ENCODE data around the gene NRDC. TPM values are rescaled to one million over a fixed set of nuclear protein-coding genes. Genes with fewer than 3 reads are reported as not detected.

Gene NRDC
- total and polyA plus RNA-seq, 2 of the 8 experiments (the other 6 are each of a cell fraction or from before 2014, with no cell fraction given): 70.2 to 182 TPM

DNA sequence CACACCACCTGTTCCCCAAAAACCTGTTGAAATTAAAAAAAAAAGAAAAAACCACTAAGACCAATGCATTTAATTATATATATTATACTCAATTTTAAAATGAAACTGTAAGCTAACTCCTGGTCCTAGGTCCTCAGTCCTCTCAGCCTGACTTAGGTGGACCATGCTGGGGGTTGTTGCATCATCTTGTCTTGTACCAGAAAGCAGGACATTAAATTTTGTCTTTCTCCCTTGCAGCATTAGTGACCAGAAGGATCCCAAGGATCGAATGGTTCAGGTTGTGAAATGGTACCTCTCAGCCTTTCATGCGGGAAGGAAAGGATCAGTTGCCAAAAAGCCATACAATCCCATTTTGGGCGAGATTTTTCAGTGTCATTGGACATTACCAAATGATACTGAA is 97.6 kb downstream of the NRDC start:
- FAIRE-seq (no peak), DNase-seq (ENCODE audit: low read depth in 1 of 2, low spot score in 2 of 2) (no peak)
- H2BK5ac ChIP-seq (ENCODE audit: low read depth, low read length): no peak overlapping the region
- no peak overlapping the region for H3K4me2 ChIP-seq (ENCODE audit: insufficient read depth in 1 of 2, low read depth in 2 of 2, low read length in 2 of 2)
- H3K23me2 ChIP-seq (ENCODE audit: low read depth, low read length): no peaks in the 10 kb centered on the region
- POLR2A ChIA-PET (ENCODE audit: partially characterized antibody): interaction anchor here (1.0 to 1.1 kb wide), 2 partner anchors 9 to 27 kb away, joined by 3 to 4 read pairs; no protein-coding TSS in a partner anchor
- no peak overlapping the region for H3K9ac ChIP-seq (replicated peaks in 1 of 4; ENCODE audit: extremely low read depth in 1 of 4, low read depth in 3 of 4, low read length in 3 of 4)
- no peaks in the 10 kb centered on the region for H3K4me1 ChIP-seq (replicated peaks in 1 of 4; ENCODE audit: control insufficient read depth in 3 of 4, insufficient read depth in 4 of 4, low read length in 3 of 4)
- no peaks in the 10 kb centered on the region for H3K79me2 ChIP-seq (ENCODE audit: control insufficient read depth in 1 of 2, insufficient read depth in 2 of 2, low read length in 2 of 2)
- 89% methylated on average over 3 of the region's 3 CpGs; no CpG with 5 or more reads in 1 of the 2 experiments for WGBS, 2 experiments (ENCODE audit: extremely low coverage in 1 of 2, insufficient coverage in 1 of 2, insufficient read length in 1 of 2, insufficient replicate concordance in 2 of 2, low coverage in 1 of 2, low lambda C conversion rate in 2 of 2, missing lambda C conversion rate in 1 of 2)
- no peak for TF ChIP-seq CREB1 (IDR thresholded peaks at IDR 0.05)
- TF ChIP-seq CBX8 (IDR thresholded peaks at IDR 0.05; ENCODE audit: borderline replicate concordance, low read depth, low read length): no peak
- TF ChIP-seq TAF1 (IDR thresholded peaks at IDR 0.05; ENCODE audit: low read depth, low read length): no peak
- no peak for TF ChIP-seq BCL11A (IDR thresholded peaks at IDR 0.05; ENCODE audit: low read depth in 2 of 2, low read length in 2 of 2)
- no peak for TF ChIP-seq CBX5 (IDR thresholded peaks at IDR 0.05; ENCODE audit: low read depth, low read length)
- TF ChIP-seq KDM4A (IDR thresholded peaks at IDR 0.05; ENCODE audit: low read depth, low read length, severe bottlenecking): no peak
- no peak for TF ChIP-seq SIN3A (conservative IDR thresholded peaks at IDR 0.05 in 1 of 2, IDR thresholded peaks at IDR 0.05 in 1 of 2; ENCODE audit: low read depth in 1 of 2, low read length in 2 of 2)
- TF ChIP-seq TBP (IDR thresholded peaks at IDR 0.05; ENCODE audit: low read depth, low read length): no peak
- TF ChIP-seq HDAC2 (IDR thresholded peaks at IDR 0.05; ENCODE audit: borderline replicate concordance in 1 of 2, low read depth in 2 of 2, low read length in 2 of 2): no peak
- H2AFZ ChIP-seq (ENCODE audit: low read length): no peak overlapping the region
- H2BK20ac ChIP-seq (ENCODE audit: low read length): no peak overlapping the region
- H3K9me3 ChIP-seq (ENCODE audit: insufficient read depth in 2 of 2, low read depth in 1 of 2, low read length in 1 of 2): no peaks in the 10 kb centered on the region
- no peak overlapping the region for H2BK120ac ChIP-seq (replicated peaks; ENCODE audit: low read depth, low read length)
- H3K14ac ChIP-seq (ENCODE audit: insufficient read length): no peak overlapping the region
- H3K27ac ChIP-seq (ENCODE audit: low read depth, low read length): no peak overlapping the region
- no peaks in the 10 kb centered on the region for H3K27me3 ChIP-seq (replicated peaks in 1 of 4; ENCODE audit: control insufficient read depth in 3 of 4, extremely low read depth in 1 of 4, insufficient read depth in 3 of 4, low read length in 3 of 4)
- H2BK12ac ChIP-seq (ENCODE audit: low read depth, low read length): no peak overlapping the region
- no peak overlapping the region for H3K4ac ChIP-seq (replicated peaks; ENCODE audit: insufficient read length, low read depth, low read length)
- no peak overlapping the region for H3K4me3 ChIP-seq (ENCODE audit: extremely low read depth in 1 of 4, insufficient read depth in 2 of 4, low read depth in 3 of 4, low read length in 4 of 4)
- no peak overlapping the region for H3K23ac ChIP-seq (ENCODE audit: insufficient read length)
- no peak overlapping the region for H4K8ac ChIP-seq (ENCODE audit: extremely low read depth, insufficient read depth, low read length)
- no peak overlapping the region for H3K56ac ChIP-seq (replicated peaks; ENCODE audit: insufficient read length, low read depth, low read length)
- no peak overlapping the region for H3K18ac ChIP-seq (ENCODE audit: extremely low read depth, low read length)
- H4K5ac ChIP-seq (ENCODE audit: insufficient read length, low read depth, low read length): no peak overlapping the region
- H3K36me3 ChIP-seq (ENCODE audit: control insufficient read depth in 2 of 4, insufficient read depth in 4 of 4, low read length in 3 of 4): peaks cover 2 to 45% (median 30%) of the 10 kb centered on the region in 4 experiments; a peak in 7 of 8 replicates
- H4K20me1 ChIP-seq (replicated peaks in 1 of 2; ENCODE audit: control insufficient read depth in 1 of 2, insufficient read depth in 2 of 2, low read length in 2 of 2): peaks cover 0 to 2% of the 10 kb centered on the region in 2 experiments
- H4K91ac ChIP-seq (replicated peaks; ENCODE audit: insufficient read length, low read length): no peak overlapping the region
- H3K79me1 ChIP-seq (ENCODE audit: low read depth, low read length): no peaks in the 10 kb centered on the region
- CTCF ChIA-PET (ENCODE audit: partially characterized antibody): interaction anchor here (0.6 to 1.0 kb wide), 2 partner anchors 12 to 224 kb away, joined by 3 to 6 read pairs; no protein-coding TSS in a partner anchor
- H2AK5ac ChIP-seq (ENCODE audit: low read depth, low read length): no peak overlapping the region
- H2BK15ac ChIP-seq (ENCODE audit: low read length): no peak overlapping the region

Measured in H1 (cell line).